Choroid plexus epithelial cell (primary cell): ENCODE data around the gene C20orf202.

Source experiments
- DNase-seq: peaks from one replicate; pipeline ENCODE4 v3.0.0-alpha.2; 2010; ENCODE audit warnings: low read depth
- H3K4me3 ChIP-seq: 2 replicates; pipeline ENCODE4 v1.5.1; 2011; ENCODE audit warnings: low read depth, mild to moderate bottlenecking, control low read depth, low read length, moderate library complexity
- TF ChIP-seq, protein P1 (sequence below): conservative IDR thresholded peaks from 2 replicates; pipeline ENCODE4 v1.5.1; 2011; ENCODE audit warnings: low read depth, mild to moderate bottlenecking, control low read depth, inconsistent platforms, low read length, moderate library complexity

C20orf202 gene

GRCh38 chr20:1171461-1172093, 31.7 kb upstream of the C20orf202 start:
- peak; percentile 52 for DNase-seq
- TF ChIP-seq, protein P1, sequence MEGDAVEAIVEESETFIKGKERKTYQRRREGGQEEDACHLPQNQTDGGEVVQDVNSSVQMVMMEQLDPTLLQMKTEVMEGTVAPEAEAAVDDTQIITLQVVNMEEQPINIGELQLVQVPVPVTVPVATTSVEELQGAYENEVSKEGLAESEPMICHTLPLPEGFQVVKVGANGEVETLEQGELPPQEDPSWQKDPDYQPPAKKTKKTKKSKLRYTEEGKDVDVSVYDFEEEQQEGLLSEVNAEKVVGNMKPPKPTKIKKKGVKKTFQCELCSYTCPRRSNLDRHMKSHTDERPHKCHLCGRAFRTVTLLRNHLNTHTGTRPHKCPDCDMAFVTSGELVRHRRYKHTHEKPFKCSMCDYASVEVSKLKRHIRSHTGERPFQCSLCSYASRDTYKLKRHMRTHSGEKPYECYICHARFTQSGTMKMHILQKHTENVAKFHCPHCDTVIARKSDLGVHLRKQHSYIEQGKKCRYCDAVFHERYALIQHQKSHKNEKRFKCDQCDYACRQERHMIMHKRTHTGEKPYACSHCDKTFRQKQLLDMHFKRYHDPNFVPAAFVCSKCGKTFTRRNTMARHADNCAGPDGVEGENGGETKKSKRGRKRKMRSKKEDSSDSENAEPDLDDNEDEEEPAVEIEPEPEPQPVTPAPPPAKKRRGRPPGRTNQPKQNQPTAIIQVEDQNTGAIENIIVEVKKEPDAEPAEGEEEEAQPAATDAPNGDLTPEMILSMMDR = no peak

DNA sequence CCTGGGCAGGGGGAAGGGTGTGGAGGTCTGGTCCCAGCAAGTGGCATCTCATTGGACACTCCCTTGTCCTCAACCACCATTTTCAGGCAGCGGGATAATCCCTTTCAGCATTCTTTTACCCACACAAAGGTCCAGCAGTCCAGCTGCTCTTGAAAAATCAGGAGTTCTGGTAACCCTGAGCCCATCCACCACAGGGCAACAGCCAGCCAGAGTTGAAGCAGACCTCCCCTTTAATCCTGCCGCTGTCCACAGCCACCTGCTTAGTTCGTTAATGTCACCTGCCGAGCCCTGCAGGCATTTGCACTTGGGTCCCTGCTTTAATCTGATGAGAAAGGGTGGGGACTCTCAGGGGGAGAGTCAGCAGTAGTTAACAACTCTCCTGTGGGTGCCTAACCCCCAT, 29.6 kb upstream of the C20orf202 start:
- TF ChIP-seq, protein P1 = no peak
- no peak for DNase-seq
- no peak overlapping the region for H3K4me3 ChIP-seq

More at GRCh38 chr20:1171461-1172093, 31.7 kb upstream of the C20orf202 start:
- no peak overlapping the region for H3K4me3 ChIP-seq

DNA sequence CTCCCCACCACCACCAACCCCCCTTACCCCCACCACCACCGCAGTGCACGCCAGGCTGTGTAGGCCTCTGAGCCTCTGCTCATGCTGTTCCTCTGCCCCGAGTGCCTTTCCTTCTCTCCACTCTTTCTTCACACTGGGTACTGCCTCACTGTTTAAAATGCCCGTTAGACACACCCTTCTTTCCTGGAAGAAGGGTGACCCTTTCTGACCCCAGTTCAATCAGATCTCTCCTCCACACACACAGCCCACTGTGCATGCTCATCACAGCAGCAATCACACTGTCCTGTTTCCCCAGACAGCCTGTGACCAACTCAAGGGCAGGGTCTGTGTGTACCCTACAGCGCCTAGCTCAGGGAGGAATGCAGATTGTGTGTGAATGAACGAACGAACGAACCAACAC, 28.5 kb upstream of the C20orf202 start:
- no peak overlapping the region for H3K4me3 ChIP-seq
- DNase-seq = no peak
- TF ChIP-seq, protein P1 = no peak

GRCh38 chr20:1177680-1178079, 25.6 kb upstream of the C20orf202 start:
- peak; percentile 22 for DNase-seq
- H3K4me3 ChIP-seq = no peak overlapping the region
- TF ChIP-seq, protein P1 = peak; percentile 29

GRCh38 chr20:1178103-1178502, 25.2 kb upstream of the C20orf202 start:
- no peak overlapping the region for H3K4me3 ChIP-seq
- TF ChIP-seq, protein P1 = no peak

GRCh38 chr20:1178623-1179022, 24.6 kb upstream of the C20orf202 start:
- DNase-seq = no peak
- H3K4me3 ChIP-seq = no peak overlapping the region
- TF ChIP-seq, protein P1 = no peak

More at GRCh38 chr20:1178103-1178502, 25.2 kb upstream of the C20orf202 start:
- no peak for DNase-seq

GRCh38 chr20:1180949-1181348, 22.3 kb upstream of the C20orf202 start:
- H3K4me3 ChIP-seq = no peak overlapping the region
- no peak for DNase-seq
- TF ChIP-seq, protein P1 = no peak
